Activated T-cell treated with anti-CD3 and anti-CD28 coated beads, Interleukin-2, amount 50 U/mL, for 72 hours (primary cell): ENCODE results near the gene SEPSECS. TPM values are rescaled to one million over a fixed set of nuclear protein-coding genes. Genes with fewer than 3 reads are reported as not detected.

ENCODE experiments used
- ATAC-seq, 2 donors: fragments of 150-1000 bp; cut with Tn5 transposase; replicated peaks in 1 of 2; 2 replicates each; pipeline ENCODE4 v1.10.0; 2021; ENCODE audit warnings: moderate library complexity in 2 of 2, mild to moderate bottlenecking in 1 of 2
- DNase-seq, 2 donors: peaks; one replicate each; pipeline ENCODE4 v3.0.0; 2021 to 2022; ENCODE audit warnings: mixed read lengths in 1 of 2
- H3K27ac Mint-ChIP-seq: one replicate; pipeline ENCODE4 v1.8.0; 2022; ENCODE audit warnings: mild to moderate bottlenecking, moderate library complexity, mixed read lengths
- H3K27me3 Mint-ChIP-seq: one replicate; pipeline ENCODE4 v1.8.0; 2022; ENCODE audit warnings: low read depth, mixed read lengths
- H3K36me3 Mint-ChIP-seq, 2 donors: one replicate each; pipeline ENCODE4 v1.8.0; 2022; ENCODE audit warnings: mixed read lengths in 2 of 2, mild to moderate bottlenecking in 1 of 2; ENCODE audit not compliant: insufficient read depth in 2 of 2
- H3K4me1 Mint-ChIP-seq: one replicate; pipeline ENCODE4 v1.8.0; 2022; ENCODE audit warnings: low read depth, mixed read lengths
- H3K4me3 Mint-ChIP-seq, 2 donors: one replicate each; pipeline ENCODE4 v1.8.0; 2022; ENCODE audit warnings: mild to moderate bottlenecking in 2 of 2, mixed read lengths in 2 of 2, moderate library complexity in 2 of 2
- H3K9me3 Mint-ChIP-seq, 2 donors: one replicate each; pipeline ENCODE4 v1.8.0; 2022; ENCODE audit warnings: mixed read lengths in 2 of 2
- total RNA-seq, 2 donors: library from RNA; stranded (reverse); gene quantifications; one replicate each; pipeline ENCODE4 v1.2.3, GENCODE V29; 2022

Gene SEPSECS
- total RNA-seq, 2 donors from 2014 or later: 21.6 to 27.9 TPM

- Mint-ChIP-seq H3K4me3 (no peak overlapping the region), H3K9me3 (no peaks in the 10 kb centered on the region), H3K4me1 (no peaks in the 10 kb centered on the region), H3K36me3 (no peaks in the 10 kb centered on the region), H3K27ac (no peak overlapping the region), H3K27me3 (peaks cover 51% of the 10 kb centered on the region)
- no peak for ATAC-seq
- DNase-seq: no peak
Measured at GRCh38 chr4:25081866-25082471, 78.3 kb downstream of the SEPSECS start.

- DNase-seq (no peak), ATAC-seq (no peak)
- Mint-ChIP-seq H3K4me3 (no peak overlapping the region), H3K36me3 (no peaks in the 10 kb centered on the region), H3K27ac (no peak overlapping the region), H3K4me1 (no peaks in the 10 kb centered on the region), H3K9me3 (no peaks in the 10 kb centered on the region), H3K27me3 (peaks cover 43% of the 10 kb centered on the region)
Measured at GRCh38 chr4:25080571-25080970, 79.7 kb downstream of the SEPSECS start.

GRCh38 chr4:25078523-25078922, 81.7 kb downstream of the SEPSECS start:
- Mint-ChIP-seq H3K36me3 (no peaks in the 10 kb centered on the region), H3K4me1 (no peaks in the 10 kb centered on the region), H3K9me3 (no peaks in the 10 kb centered on the region), H3K27ac (no peak overlapping the region), H3K4me3 (no peak overlapping the region), H3K27me3 (peaks cover 24% of the 10 kb centered on the region)
- DNase-seq (no peak), ATAC-seq (no peak)

GRCh38 chr4:25076625-25077398, 83.4 kb downstream of the SEPSECS start:
- Mint-ChIP-seq H3K4me1 (no peaks in the 10 kb centered on the region), H3K4me3 (no peak overlapping the region), H3K27ac (no peak overlapping the region), H3K9me3 (peaks cover 0 to 2% of the 10 kb centered on the region in 2 donors), H3K36me3 (no peaks in the 10 kb centered on the region), H3K27me3 (peaks cover 31% of the 10 kb centered on the region)
- DNase-seq (no peak), ATAC-seq (no peak)

GRCh38 chr4:25075851-25076250, 84.4 kb downstream of the SEPSECS start:
- H3K27ac Mint-ChIP-seq: no peak overlapping the region
- peaks cover 0 to 2% of the 10 kb centered on the region in 2 donors for H3K9me3 Mint-ChIP-seq
- H3K36me3 Mint-ChIP-seq: no peaks in the 10 kb centered on the region
- no peaks in the 10 kb centered on the region for H3K4me1 Mint-ChIP-seq
- ATAC-seq (no peak), DNase-seq (no peak)
- H3K4me3 Mint-ChIP-seq: no peak overlapping the region
- H3K27me3 Mint-ChIP-seq: peaks cover 24% of the 10 kb centered on the region

GRCh38 chr4:25075129-25075528, 85.1 kb downstream of the SEPSECS start:
- DNase-seq (no peak), ATAC-seq (no peak)
- H3K4me1 Mint-ChIP-seq: no peaks in the 10 kb centered on the region
- no peaks in the 10 kb centered on the region for H3K36me3 Mint-ChIP-seq
- peaks cover 24% of the 10 kb centered on the region for H3K27me3 Mint-ChIP-seq
- no peak overlapping the region for H3K27ac Mint-ChIP-seq
- peaks cover 0 to 2% of the 10 kb centered on the region in 2 donors for H3K9me3 Mint-ChIP-seq
- no peak overlapping the region for H3K4me3 Mint-ChIP-seq

- no peak overlapping the region for H3K4me3 Mint-ChIP-seq
- H3K36me3 Mint-ChIP-seq: no peaks in the 10 kb centered on the region
- no peak for DNase-seq
- peaks cover 7% of the 10 kb centered on the region for H3K27me3 Mint-ChIP-seq
- ATAC-seq: no peak
- no peaks in the 10 kb centered on the region for H3K4me1 Mint-ChIP-seq
- H3K9me3 Mint-ChIP-seq: peaks cover 2 to 3% of the 10 kb centered on the region in 2 donors
- H3K27ac Mint-ChIP-seq: no peak overlapping the region
Measured at GRCh38 chr4:25070545-25070944, 89.7 kb downstream of the SEPSECS start.

Other genes with a start within 250 kb of the SEPSECS start
- under 1 TPM; 0.19 to 0.24 TPM for gene CCDC149, start 247.4 kb downstream of the SEPSECS start, total RNA-seq
- not detected for gene LGI2, start 129.5 kb downstream of the SEPSECS start, total RNA-seq
- 10 to 100 TPM; 29.5 to 32.5 TPM for gene PI4K2B, start 73.6 kb upstream of the SEPSECS start, total RNA-seq
- gene ZCCHC4, start 152.3 kb upstream of the SEPSECS start, total RNA-seq: 10 to 100 TPM; 14.1 to 16.8 TPM
- 10 to 100 TPM; 37.9 to 43.2 TPM for gene ANAPC4, start 216.8 kb upstream of the SEPSECS start, total RNA-seq